SU-DHL-6 (cell line): ENCODE measurements around the gene TSACC.

ENCODE experiments used
- H2AFZ ChIP-seq: fragments of 200-600 bp; sonication (generic); 2 replicates; pipeline ENCODE4 v1.6.1; 2014; ENCODE audit warnings: low read depth, mild to moderate bottlenecking, moderate library complexity, mixed read lengths, antibody characterized with exemption, low read length; ENCODE audit not compliant: severe bottlenecking
- H3F3A ChIP-seq: fragments of 200-600 bp; shearing (Covaris generic); 2 replicates; pipeline ENCODE4 v1.6.0; 2016; ENCODE audit warnings: antibody characterized with exemption, mild to moderate bottlenecking; ENCODE audit not compliant: insufficient read depth
- H3K27ac ChIP-seq: fragments of 200-600 bp; sonication (generic); 2 replicates; pipeline ENCODE4 v1.5.1; 2016; ENCODE audit warnings: low read depth, mild to moderate bottlenecking, low read length, moderate library complexity, mixed read lengths
- H3K27me3 ChIP-seq: fragments of 200-600 bp; sonication (generic), shearing (Covaris generic); 2 replicates; pipeline ENCODE4 v1.6.0; 2014; ENCODE audit warnings: mild to moderate bottlenecking, low read length
- H3K36me3 ChIP-seq: fragments of 200-600 bp; sonication (generic); 2 replicates; pipeline ENCODE4 v1.6.1; 2014; ENCODE audit warnings: mild to moderate bottlenecking, low read length, mixed read lengths
- H3K4me2 ChIP-seq: fragments of 300-600, 200-600 bp; shearing (Covaris generic), sonication (generic); 2 replicates; pipeline ENCODE4 v1.6.0; 2014; ENCODE audit warnings: low read length, low read depth, mild to moderate bottlenecking; ENCODE audit not compliant: poor library complexity, severe bottlenecking
- H3K4me3 ChIP-seq: fragments of 200-600 bp; sonication (generic); 2 replicates; pipeline ENCODE4 v1.5.1; 2014; ENCODE audit warnings: antibody characterized with exemption, low read length, mild to moderate bottlenecking, mixed read lengths; ENCODE audit not compliant: insufficient read depth, poor library complexity, severe bottlenecking
- H3K79me2 ChIP-seq: fragments of 200-600 bp; sonication (generic); 2 replicates; pipeline ENCODE4 v1.6.1; 2014; ENCODE audit warnings: mild to moderate bottlenecking, low read length, moderate library complexity; ENCODE audit not compliant: insufficient read depth
- H3K9ac ChIP-seq: fragments of 200-600 bp; sonication (generic); 2 replicates; pipeline ENCODE4 v1.7.0; 2014; ENCODE audit warnings: mild to moderate bottlenecking, low read length
- H3K9me2 ChIP-seq: fragments of 200-600 bp; sonication (generic); replicated peaks from 2 replicates; pipeline ENCODE4 v1.6.1; 2014; ENCODE audit warnings: low read length; ENCODE audit not compliant: insufficient read depth
- H3K9me3 ChIP-seq: fragments of 200-600 bp; sonication (generic); 2 replicates; pipeline ENCODE4 v1.6.1; 2014; ENCODE audit warnings: low read length, mixed read lengths; ENCODE audit not compliant: insufficient read depth
- H4K20me1 ChIP-seq: fragments of 200-600 bp; sonication (generic); 2 replicates; pipeline ENCODE4 v1.6.1; 2014; ENCODE audit warnings: low read depth, mild to moderate bottlenecking, antibody characterized with exemption, low read length, moderate library complexity, mixed read lengths
- EZH2phosphoT487 ChIP-seq: fragments of 200-600 bp; sonication (generic), shearing (Covaris generic); conservative IDR thresholded peaks from 2 replicates; pipeline ENCODE4 v1.6.1; 2018; ENCODE audit warnings: mild to moderate bottlenecking, antibody characterized with exemption, low read length, moderate library complexity, mixed read lengths
- TF ChIP-seq, protein P1 (sequence below): fragments of 200-600 bp; sonication (generic); IDR thresholded peaks from one replicate; pipeline ENCODE4 v1.5.1; 2017; ENCODE audit warnings: antibody characterized with exemption, mild to moderate bottlenecking, low read length, moderate library complexity; ENCODE audit not compliant: insufficient read depth, poor library complexity, severe bottlenecking

The TSACC gene

DNA sequence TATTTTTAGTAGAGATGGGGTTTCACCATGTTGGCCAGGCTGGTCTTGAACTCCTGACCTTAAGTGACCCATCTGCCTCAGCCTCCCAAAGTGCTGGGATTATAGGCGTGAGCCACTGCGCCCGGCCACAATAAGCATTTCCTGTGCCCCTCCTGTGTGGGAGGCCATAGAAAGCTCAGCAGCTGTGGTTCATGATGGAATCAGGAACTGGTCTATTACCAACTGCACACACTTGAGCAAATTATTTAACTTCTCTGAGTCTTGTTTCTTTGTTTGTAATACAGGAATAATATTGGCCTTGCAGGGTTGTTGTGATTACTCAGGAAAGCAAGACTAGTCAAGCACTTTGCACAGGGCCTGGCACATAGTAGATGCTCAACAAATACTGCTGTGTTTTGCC lies 45.7 kb downstream of the TSACC start:
- Histone ChIP-seq H4K20me1 (no peaks in the 10 kb centered on the region), H2AFZ (no peak overlapping the region), H3K36me3 (no peaks in the 10 kb centered on the region), H3K27ac (no peak overlapping the region), H3K4me3 (no peak overlapping the region), H3K9me2 (no peaks in the 10 kb centered on the region), H3K27me3 (no peaks in the 10 kb centered on the region), H3F3A (no peaks in the 10 kb centered on the region), H3K79me2 (no peaks in the 10 kb centered on the region), H3K9ac (no peak overlapping the region), H3K4me2 (no peak overlapping the region), H3K9me3 (no peaks in the 10 kb centered on the region)
- TF ChIP-seq EZH2phosphoT487: no peak
- TF ChIP-seq, protein P1, sequence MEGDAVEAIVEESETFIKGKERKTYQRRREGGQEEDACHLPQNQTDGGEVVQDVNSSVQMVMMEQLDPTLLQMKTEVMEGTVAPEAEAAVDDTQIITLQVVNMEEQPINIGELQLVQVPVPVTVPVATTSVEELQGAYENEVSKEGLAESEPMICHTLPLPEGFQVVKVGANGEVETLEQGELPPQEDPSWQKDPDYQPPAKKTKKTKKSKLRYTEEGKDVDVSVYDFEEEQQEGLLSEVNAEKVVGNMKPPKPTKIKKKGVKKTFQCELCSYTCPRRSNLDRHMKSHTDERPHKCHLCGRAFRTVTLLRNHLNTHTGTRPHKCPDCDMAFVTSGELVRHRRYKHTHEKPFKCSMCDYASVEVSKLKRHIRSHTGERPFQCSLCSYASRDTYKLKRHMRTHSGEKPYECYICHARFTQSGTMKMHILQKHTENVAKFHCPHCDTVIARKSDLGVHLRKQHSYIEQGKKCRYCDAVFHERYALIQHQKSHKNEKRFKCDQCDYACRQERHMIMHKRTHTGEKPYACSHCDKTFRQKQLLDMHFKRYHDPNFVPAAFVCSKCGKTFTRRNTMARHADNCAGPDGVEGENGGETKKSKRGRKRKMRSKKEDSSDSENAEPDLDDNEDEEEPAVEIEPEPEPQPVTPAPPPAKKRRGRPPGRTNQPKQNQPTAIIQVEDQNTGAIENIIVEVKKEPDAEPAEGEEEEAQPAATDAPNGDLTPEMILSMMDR: no peak

DNA sequence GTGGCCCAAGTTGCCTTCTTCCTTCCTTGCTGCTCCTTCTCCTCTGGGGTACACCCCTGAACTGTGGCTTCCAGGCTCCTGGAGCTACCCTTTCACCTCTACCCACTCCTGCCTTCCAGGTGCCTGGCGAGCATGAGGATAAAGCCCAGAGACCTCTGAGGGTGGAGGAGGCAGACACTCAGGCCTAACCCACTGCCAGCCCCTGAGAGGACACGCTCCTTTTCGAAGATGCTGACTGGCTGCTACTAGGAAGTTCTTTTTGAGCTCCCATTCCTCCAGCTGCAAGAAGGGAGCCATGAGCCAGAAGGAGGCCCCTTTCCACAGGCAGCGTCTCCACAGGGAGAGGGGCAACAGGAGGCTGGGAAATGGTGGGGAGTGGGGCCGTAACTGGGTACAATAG lies 46.3 kb downstream of the TSACC start:
- Histone ChIP-seq H3F3A (no peaks in the 10 kb centered on the region), H3K9me3 (no peaks in the 10 kb centered on the region), H3K4me2 (no peak overlapping the region), H3K79me2 (no peaks in the 10 kb centered on the region), H3K27me3 (no peaks in the 10 kb centered on the region), H3K27ac (no peak overlapping the region), H3K4me3 (no peak overlapping the region), H3K36me3 (no peaks in the 10 kb centered on the region), H4K20me1 (no peaks in the 10 kb centered on the region), H3K9me2 (no peaks in the 10 kb centered on the region), H2AFZ (no peak overlapping the region), H3K9ac (no peak overlapping the region)
- no peak for TF ChIP-seq EZH2phosphoT487
- TF ChIP-seq, protein P1: no peak

DNA sequence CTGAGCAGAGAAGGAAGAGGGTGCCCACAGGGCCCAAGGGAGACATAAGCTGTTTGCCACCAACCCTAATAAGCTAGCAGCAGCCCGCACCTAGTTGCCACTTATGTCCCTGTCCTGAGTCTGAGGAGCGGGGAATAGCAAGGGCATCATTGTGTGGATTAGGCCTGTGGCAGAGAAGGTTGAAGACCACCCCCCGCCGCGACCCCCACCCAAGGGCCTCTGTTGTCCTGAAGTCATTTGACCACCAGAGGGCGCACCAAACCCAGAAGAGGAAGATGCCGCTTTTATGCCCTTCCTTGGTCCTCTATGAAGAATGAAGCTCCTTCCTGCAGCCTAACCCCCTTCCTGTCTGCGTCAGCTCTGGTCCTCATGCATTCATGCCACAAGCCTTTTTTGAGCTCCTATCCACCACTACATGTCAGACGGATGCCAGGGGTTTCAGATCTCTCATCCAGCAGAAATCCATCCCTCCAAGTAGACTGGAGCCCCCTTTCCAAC lies 47.3 kb downstream of the TSACC start:
- no peaks in the 10 kb centered on the region for H3F3A ChIP-seq
- no peak overlapping the region for H3K4me2 ChIP-seq
- no peaks in the 10 kb centered on the region for H3K9me2 ChIP-seq
- H3K36me3 ChIP-seq: no peaks in the 10 kb centered on the region
- no peak overlapping the region for H3K4me3 ChIP-seq
- H3K27me3 ChIP-seq: no peaks in the 10 kb centered on the region
- no peaks in the 10 kb centered on the region for H3K9me3 ChIP-seq
- H3K27ac ChIP-seq: no peak overlapping the region
- no peak overlapping the region for H2AFZ ChIP-seq
- TF ChIP-seq EZH2phosphoT487: no peak
- TF ChIP-seq, protein P1: peak; percentile 97
- no peaks in the 10 kb centered on the region for H3K79me2 ChIP-seq
- no peaks in the 10 kb centered on the region for H4K20me1 ChIP-seq
- no peak overlapping the region for H3K9ac ChIP-seq
